ENCODE results near the gene SLC45A1. TPM values are rescaled to one million over a fixed set of nuclear protein-coding genes. Genes with fewer than 3 reads are reported as not detected.
"Not testable (repeated sequence)": the region's sequence is repeated elsewhere in the genome, so short reads cannot be mapped to it uniquely, and the experiment has no call there.

Gene SLC45A1
- 1 to 10 TPM; 2.8 to 3.6 (median 3.5) TPM for polyA plus RNA-seq (ENCODE audit: insufficient read length in 3 of 3)

DNA sequence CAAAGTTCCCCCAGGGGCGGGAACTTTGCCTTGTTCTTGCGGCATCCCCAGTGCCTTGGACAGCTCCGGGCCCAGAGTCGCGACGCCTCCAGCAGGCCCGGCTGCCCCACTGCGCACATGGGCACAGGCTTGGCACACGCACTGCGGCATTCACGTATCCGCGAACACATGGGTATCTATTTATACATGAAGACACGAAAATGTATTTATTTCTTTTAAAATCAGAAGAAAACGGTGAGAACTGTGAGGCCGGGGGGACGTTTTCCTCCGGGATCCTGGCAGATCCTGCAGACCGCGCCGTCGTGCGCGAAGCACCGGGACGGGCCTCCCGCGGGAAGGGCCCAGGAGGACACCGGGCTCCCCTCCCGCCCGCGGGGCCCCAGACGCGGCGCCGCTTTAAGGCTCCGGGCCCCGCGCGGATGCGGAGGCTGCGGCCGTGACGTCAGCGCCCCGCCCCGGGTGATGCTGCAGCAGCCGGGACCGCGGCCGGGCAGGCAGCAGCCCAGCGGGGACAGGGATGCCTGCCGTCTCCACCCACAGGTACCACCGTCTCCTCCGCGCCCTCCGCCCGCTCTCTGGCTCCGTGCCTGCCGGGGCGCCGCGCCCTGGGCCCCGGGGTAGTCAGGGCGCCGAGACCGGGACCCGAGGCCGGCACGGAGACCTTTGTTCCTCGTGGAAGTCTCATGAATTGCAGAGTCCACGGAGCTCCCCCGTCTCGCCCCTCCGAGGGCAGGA lies at the start of gene SLC45A1:
SLC45A1 (plus strand) TSS at position 468 of the 735 bp plus-strand sequence. CDS start 6,216 bp downstream, outside the sequence.
- DNase-seq (ENCODE audit: low read depth in 3 of 3, low spot score in 2 of 3), result no peak

- DNase-seq (ENCODE audit: low read depth in 3 of 3, low spot score in 2 of 3), result no peak
Measured at GRCh38 chr1:8273036-8273435, 44.9 kb upstream of the SLC45A1 start.

DNA sequence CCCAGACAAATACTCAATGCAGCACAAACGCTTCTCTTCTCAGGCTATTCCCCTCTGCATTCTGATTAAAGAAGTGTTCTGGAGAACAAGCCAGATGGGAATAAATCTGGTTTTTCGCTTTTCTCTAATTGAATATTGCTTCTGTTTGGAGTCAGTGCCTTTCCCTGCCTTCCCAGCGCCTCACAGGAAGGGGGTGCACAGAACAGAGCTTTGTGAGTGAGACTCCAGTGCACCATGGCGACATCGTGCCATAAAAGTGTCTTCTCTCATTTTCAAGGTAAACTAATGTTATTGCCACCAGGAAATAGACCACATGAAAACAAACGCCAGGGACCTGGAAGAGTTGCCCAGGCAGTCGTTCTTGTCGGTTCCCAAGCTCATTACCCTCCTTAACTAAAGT lies 43.6 kb upstream of the SLC45A1 start:
- no peak for DNase-seq (ENCODE audit: low read depth in 3 of 3, low spot score in 2 of 3)

- DNase-seq (ENCODE audit: low read depth in 3 of 3, low spot score in 2 of 3), result no peak
Measured at GRCh38 chr1:8276173-8276914, 41.6 kb upstream of the SLC45A1 start.

DNA sequence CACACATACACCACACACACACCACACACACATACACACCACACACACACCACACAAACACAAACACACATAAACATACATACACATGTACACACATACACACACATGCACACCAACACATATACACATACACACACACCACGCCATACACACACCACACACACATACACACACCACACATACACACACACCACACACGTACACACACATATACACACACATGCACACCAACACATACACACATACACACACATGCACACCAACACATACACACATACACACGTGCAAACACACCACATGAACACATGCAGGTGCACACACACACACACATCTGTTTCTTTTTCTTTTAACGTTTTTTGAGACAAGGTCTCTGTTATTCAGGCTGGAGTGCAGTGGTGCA lies 41.0 kb upstream of the SLC45A1 start:
- DNase-seq (ENCODE audit: low read depth in 3 of 3, low spot score in 2 of 3), result no peak

DNA sequence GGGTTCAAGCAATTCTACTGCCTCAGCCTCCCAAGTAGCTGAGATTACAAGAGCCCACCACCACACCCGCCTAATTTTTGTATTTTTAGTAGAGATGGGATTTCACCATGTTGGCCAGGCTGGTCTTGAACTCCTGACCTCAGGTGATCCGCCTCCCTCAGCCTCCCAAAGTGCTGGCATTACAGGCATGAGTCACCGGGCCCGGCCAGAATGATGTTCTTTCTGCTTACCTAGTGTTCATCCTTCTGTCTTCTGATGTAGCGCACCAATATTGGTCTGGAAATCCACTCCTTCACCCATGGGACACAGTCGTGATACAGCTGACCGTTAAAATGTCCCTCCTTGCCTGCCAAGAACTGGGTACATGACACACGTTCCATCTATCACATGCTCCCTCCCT lies 39.2 kb upstream of the SLC45A1 start:
- not testable (repeated sequence) for DNase-seq (ENCODE audit: low read depth in 3 of 3, low spot score in 2 of 3)

- no peak for DNase-seq (ENCODE audit: low read depth in 3 of 3, low spot score in 2 of 3)
Measured at GRCh38 chr1:8281843-8282509, 35.9 kb upstream of the SLC45A1 start.

DNA sequence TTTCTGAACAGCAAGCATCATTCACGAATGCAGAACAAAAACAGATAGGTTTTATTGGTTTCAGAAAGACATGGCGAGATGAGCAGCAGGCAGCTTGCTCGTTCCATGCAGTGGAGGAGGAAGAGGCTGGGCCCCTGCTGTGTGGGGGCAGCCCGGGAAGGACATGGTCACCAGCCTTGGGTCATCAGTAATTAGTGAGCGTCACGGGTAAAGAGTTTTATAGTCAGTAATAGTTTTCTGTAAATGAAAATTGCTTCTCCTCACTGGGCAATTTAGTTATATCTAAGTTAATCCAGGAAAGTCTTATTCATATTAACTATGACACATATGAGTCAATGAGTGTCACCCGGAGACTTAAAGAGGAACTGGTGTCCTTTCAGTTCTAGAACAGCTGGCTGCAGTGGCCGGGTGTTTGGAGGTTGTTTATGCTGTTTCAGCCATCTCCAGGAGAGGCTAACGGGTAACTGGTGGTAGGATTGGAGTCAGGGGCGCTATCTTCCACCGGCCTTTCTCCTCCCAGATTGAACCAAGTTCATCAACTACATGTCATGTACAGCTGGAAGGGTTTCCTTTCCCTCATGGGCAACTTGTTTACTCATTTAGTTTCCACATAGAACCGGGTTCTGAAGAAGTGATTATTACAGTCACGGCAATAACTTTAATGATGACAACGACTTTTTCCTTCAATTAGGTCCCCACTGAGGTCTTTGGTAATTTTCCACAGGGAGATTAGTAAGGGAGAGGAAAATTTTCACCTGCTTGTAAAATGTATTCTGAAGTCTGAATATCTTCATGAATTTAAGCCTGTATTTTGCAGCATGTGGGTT lies 34.6 kb upstream of the SLC45A1 start:
- DNase-seq (ENCODE audit: low read depth in 3 of 3, low spot score in 2 of 3), result no peak

- DNase-seq (ENCODE audit: low read depth in 3 of 3, low spot score in 2 of 3), result no peak
Measured at GRCh38 chr1:8284127-8284526, 33.8 kb upstream of the SLC45A1 start.

DNA sequence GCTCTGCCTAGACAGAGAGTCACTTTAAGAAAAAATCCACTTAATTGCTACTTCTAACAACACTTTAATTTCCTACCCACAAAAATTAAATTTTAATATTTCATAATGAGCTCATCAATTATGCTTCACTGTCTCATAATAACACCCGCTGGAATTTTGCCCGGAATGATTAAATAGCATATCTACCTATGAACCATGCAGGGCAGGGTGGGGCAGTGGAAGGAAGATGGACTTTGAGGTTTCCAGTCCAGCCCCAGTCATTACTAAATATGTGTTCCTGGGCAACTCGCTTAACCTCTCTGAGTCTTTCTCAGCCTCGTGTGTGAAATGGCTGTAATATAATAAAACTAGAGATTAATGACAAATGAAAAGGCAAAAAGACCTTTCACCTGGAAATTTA lies 32.8 kb upstream of the SLC45A1 start:
- no peak for DNase-seq (ENCODE audit: low read depth in 3 of 3, low spot score in 2 of 3)

- no peak for DNase-seq (ENCODE audit: low read depth in 3 of 3, low spot score in 2 of 3)
Measured at GRCh38 chr1:8285965-8286364, 31.9 kb upstream of the SLC45A1 start.

DNA sequence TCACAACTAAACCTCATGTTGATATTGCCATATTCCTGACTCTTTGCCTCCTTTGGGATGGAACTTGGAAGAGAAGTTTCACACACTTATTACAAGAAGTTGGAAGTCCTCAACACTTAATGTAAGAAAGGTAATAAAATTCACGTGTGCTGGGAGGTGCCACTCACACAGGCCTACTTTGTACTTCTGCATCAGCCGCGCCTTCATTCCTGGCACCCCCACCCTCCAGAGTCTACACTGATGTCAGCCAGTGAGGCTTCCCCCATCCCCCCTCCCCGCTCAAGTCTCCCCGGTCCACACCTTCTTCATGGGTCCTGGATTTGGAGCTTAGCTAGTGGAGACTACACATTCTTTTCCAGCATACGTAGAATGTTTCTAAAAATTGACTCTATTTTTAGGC lies 24.8 kb upstream of the SLC45A1 start:
- no peak for DNase-seq (ENCODE audit: low read depth in 3 of 3, low spot score in 2 of 3)

GRCh38 chr1:8293641-8294169 lies 24.2 kb upstream of the SLC45A1 start:
- no peak for DNase-seq (ENCODE audit: low read depth in 3 of 3, low spot score in 2 of 3)

DNA sequence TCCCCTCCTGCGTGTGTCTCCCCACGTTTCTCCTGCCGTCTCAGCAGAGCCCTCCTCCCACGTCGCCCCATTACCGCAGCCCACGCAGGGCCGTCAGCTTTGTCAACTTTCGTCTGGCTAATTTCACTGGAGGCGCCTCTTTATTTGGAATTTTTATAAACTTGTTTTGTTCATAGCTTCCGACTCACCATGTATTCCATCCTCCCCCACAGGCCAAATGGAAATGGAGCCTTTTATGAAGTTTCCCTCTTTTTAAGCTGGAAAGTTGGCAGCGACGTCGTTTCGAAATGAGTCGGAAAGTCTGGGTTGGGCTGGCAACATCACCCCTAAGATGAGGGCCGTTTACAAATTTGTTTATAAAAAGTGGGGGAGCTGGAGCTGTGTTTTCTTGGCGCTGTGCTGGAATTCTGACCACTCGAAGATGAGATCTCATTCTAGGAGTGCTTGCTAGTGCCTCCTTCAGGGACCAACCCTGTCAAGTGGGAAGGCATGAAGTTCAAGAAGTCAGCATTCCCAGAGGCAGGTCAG lies 23.7 kb upstream of the SLC45A1 start:
- DNase-seq (ENCODE audit: low read depth in 3 of 3, low spot score in 2 of 3), result no peak

- no peak for DNase-seq (ENCODE audit: low read depth in 3 of 3, low spot score in 2 of 3)
Measured at GRCh38 chr1:8297245-8297644, 20.7 kb upstream of the SLC45A1 start.

DNA sequence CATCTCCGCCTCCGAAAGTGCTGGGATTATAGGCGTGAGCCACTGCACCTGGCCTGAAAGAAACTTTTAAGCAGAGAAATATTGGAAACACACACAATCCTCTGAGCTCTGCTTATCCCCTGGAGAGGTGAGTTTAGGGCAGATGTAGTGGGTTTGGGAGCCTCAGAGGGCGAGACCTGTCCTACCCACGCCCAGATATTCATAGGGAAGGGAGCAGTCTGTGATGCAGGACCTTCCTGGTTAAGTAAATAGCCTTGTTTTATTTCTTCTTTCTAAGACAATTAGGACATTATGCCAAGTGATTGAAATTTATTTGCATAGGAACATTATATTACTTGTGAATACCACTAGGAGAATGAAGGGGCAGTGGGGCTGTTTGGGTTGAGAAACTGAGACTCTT lies 18.0 kb upstream of the SLC45A1 start:
- no peak for DNase-seq (ENCODE audit: low read depth in 3 of 3, low spot score in 2 of 3)

DNA sequence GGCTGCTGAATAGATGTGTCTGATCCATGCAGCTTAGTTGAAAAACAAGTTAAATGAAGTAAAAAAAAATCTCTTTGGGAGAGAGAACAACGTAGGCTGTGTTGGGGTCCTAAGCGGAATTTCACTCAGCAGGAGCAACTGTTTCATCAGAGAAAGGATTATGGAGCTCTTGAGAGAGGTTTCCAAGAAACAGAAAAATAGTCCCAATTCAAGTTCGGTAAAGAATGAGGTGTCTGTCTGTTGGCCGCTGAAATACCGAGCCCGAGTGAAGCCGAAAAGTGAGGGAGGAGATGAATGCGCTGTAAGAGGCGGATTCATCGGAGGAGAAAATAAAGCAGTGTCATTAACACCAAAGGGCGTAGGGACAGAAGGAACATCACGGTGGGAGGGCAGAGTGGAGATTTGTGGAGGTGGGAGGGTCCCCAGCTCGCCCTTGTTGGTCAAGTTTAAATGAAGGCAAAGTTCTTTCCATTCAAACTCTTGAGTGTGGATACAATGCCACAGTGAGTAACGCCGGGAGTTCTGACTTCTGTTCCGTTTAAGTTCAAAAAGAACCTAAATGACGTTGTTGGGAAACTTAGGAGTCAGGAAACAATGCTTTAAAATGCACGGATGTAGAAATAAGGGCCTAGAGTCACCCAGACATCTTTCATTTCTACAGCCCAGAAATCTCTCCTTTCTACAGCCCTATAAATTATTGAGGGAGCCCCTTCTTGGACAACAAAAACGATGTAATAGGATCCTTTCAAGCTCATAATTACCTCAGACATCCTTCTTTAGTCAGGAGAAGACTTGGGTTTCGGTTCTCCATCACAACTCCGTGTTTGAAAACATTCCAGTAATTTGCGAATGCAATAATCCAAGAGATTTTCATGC lies 15.6 kb upstream of the SLC45A1 start:
- peak in 2 of 3 donors; percentile 54 to 62 for DNase-seq (ENCODE audit: low read depth in 3 of 3, low spot score in 2 of 3)

- no peak for DNase-seq (ENCODE audit: low read depth in 3 of 3, low spot score in 2 of 3)
Measured at GRCh38 chr1:8303141-8303540, 14.8 kb upstream of the SLC45A1 start.

DNA sequence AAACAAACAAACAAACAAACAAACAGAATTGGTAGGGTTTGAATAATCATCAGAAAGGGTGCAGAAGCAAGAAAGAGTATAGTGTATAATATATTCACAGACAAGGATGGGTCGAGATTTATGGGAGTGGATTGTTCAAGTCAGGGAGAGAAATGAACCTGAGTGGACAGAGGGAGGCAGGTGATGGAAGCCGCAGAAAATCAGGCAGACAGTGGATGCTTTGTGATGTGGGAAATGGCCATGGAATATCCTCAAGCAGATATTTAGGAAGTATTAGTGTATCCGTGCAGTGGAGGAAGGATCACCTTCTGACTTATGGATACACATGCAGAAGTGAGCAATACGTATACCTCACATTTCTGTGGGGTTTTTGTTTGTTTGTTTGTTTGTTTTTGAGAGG lies 14.0 kb upstream of the SLC45A1 start:
- DNase-seq (ENCODE audit: low read depth in 3 of 3, low spot score in 2 of 3), result no peak

Data from right renal cortex interstitium (tissue), 3 donors.